LNCaP clone FGC (cell line): Measurements from ENCODE around the gene P2RY11.

Experiments used
- DNase-seq: peaks from one replicate; pipeline ENCODE4 v3.0.0-alpha.2; 2011; ENCODE audit warnings: low read depth
- H3K4me3 ChIP-seq: 2 replicates; pipeline ENCODE4 v1.5.1; 2011; ENCODE audit warnings: mild to moderate bottlenecking, low read depth, low read length, control low read depth
- TF ChIP-seq, protein P1 (sequence below): IDR thresholded peaks from 2 replicates; pipeline ENCODE4 v1.5.1; 2012; ENCODE audit warnings: mild to moderate bottlenecking; ENCODE audit not compliant: control insufficient read depth, insufficient read depth; ENCODE audit errors: extremely low read depth

P2RY11 gene

GRCh38 chr19:10086591-10087192 is 24.8 kb upstream of the P2RY11 start:
- TF ChIP-seq, protein P1, sequence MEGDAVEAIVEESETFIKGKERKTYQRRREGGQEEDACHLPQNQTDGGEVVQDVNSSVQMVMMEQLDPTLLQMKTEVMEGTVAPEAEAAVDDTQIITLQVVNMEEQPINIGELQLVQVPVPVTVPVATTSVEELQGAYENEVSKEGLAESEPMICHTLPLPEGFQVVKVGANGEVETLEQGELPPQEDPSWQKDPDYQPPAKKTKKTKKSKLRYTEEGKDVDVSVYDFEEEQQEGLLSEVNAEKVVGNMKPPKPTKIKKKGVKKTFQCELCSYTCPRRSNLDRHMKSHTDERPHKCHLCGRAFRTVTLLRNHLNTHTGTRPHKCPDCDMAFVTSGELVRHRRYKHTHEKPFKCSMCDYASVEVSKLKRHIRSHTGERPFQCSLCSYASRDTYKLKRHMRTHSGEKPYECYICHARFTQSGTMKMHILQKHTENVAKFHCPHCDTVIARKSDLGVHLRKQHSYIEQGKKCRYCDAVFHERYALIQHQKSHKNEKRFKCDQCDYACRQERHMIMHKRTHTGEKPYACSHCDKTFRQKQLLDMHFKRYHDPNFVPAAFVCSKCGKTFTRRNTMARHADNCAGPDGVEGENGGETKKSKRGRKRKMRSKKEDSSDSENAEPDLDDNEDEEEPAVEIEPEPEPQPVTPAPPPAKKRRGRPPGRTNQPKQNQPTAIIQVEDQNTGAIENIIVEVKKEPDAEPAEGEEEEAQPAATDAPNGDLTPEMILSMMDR, result no peak
- H3K4me3 ChIP-seq, result peak overlapping the region; percentile 76
- no peak for DNase-seq

- TF ChIP-seq, protein P1, result no peak
- no peak overlapping the region for H3K4me3 ChIP-seq
These were observed 24.0 kb upstream of the P2RY11 start for GRCh38 chr19:10087296-10088061.

DNA sequence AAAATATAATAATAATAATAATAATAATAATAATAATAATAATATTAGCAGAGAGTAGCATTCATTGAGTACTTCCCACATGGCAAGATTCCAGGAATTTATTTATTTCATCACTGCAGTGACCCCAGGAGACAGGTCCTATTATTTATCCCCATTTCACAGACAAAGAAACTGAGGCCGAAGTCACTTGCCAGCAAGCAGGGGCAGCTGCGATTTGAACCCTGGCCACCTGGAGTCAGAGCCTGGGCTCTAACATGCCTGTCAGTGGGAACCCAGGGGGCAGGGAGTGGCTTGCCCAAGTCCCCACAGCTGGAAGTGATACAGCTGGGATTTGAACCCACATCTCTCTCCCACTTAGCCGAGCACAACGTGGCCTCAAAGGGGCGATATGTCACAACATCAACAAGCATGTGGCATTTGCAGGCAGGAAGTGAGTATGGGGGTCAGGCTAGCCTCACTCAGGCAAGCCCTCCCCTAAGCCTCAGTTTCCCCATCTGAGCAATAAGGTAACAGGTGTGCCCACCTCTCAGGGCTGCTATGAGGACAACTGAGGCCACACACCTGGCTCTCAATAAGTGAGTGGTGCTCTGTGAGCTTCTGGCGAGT is 22.4 kb upstream of the P2RY11 start:
- no peak overlapping the region for H3K4me3 ChIP-seq
- no peak for DNase-seq
- TF ChIP-seq, protein P1, result no peak

More at GRCh38 chr19:10087296-10088061, 24.0 kb upstream of the P2RY11 start:
- DNase-seq, result no peak

GRCh38 chr19:10089801-10090375 is 21.6 kb upstream of the P2RY11 start:
- no peak for DNase-seq
- H3K4me3 ChIP-seq, result no peak overlapping the region
- TF ChIP-seq, protein P1, result no peak

DNA sequence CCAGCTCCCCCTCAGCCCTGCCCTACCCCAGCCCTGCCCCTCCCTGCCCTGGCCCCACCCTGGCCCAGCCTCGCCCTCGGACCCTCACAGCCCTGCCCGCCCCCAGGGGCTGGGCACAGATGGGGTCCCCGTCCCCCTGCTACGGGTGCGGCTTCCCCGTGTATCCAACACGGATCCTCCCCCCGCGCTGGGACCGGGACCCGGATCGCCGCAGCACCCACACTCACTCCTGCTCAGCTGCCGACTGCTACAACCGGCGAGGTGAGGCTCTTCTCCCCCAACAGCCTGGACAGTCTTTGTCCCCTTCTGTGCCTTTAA is 20.2 kb upstream of the P2RY11 start:
- no peak for DNase-seq
- TF ChIP-seq, protein P1, result no peak
- no peak overlapping the region for H3K4me3 ChIP-seq

- H3K4me3 ChIP-seq, result no peak overlapping the region
- DNase-seq, result no peak
- TF ChIP-seq, protein P1, result no peak
These were observed 19.4 kb upstream of the P2RY11 start for GRCh38 chr19:10091895-10092641.
